ENCODE measurements around the gene PMEL. TPM values are rescaled to one million over a fixed set of nuclear protein-coding genes. Genes with fewer than 3 reads are reported as not detected.

Gene PMEL
- total RNA-seq, 1 donor, result 0.27 TPM

DNA sequence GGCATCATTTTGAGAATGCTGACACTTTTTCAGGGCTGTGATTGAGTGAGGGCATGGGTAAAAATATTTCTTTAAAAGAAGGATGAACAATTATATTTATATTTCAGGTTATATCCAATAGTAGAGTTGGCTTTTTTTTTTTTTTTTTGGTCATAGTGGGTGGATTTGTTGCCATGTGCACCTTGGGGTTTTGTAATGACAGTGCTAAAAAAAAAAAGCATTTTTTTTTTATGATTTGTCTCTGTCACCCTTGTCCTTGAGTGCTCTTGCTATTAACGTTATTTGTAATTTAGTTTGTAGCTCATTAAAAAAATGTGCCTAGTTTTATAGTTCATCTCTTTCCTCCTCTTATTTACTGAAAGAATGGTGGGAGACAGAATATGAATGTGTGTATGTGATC, 6.6 kb upstream of the PMEL start:
- TF ChIP-seq, protein P1, sequence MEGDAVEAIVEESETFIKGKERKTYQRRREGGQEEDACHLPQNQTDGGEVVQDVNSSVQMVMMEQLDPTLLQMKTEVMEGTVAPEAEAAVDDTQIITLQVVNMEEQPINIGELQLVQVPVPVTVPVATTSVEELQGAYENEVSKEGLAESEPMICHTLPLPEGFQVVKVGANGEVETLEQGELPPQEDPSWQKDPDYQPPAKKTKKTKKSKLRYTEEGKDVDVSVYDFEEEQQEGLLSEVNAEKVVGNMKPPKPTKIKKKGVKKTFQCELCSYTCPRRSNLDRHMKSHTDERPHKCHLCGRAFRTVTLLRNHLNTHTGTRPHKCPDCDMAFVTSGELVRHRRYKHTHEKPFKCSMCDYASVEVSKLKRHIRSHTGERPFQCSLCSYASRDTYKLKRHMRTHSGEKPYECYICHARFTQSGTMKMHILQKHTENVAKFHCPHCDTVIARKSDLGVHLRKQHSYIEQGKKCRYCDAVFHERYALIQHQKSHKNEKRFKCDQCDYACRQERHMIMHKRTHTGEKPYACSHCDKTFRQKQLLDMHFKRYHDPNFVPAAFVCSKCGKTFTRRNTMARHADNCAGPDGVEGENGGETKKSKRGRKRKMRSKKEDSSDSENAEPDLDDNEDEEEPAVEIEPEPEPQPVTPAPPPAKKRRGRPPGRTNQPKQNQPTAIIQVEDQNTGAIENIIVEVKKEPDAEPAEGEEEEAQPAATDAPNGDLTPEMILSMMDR (IDR thresholded peaks at IDR 0.05; ENCODE audit: insufficient read depth, low read length), result no peak
- DNase-seq (ENCODE audit: low read depth), result no peak
- peak overlapping the region; percentile 89 for H3K4me3 ChIP-seq (ENCODE audit: low read depth, low read length)

DNA sequence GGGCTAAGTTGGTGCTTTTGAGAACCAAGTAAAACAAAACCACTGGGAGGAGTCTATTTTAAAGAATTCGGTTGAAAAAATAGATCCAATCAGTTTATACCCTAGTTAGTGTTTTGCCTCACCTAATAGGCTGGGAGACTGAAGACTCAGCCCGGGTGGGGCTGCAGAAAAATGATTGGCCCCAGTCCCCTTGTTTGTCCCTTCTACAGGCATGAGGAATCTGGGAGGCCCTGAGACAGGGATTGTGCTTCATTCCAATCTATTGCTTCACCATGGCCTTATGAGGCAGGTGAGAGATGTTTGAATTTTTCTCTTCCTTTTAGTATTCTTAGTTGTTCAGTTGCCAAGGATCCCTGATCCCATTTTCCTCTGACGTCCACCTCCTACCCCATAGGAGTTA, 6.2 kb upstream of the PMEL start:
- TF ChIP-seq, protein P1 (IDR thresholded peaks at IDR 0.05; ENCODE audit: insufficient read depth, low read length), result no peak
- peak overlapping the region; percentile 89 for H3K4me3 ChIP-seq (ENCODE audit: low read depth, low read length)
- DNase-seq (ENCODE audit: low read depth), result peak; percentile 79

DNA sequence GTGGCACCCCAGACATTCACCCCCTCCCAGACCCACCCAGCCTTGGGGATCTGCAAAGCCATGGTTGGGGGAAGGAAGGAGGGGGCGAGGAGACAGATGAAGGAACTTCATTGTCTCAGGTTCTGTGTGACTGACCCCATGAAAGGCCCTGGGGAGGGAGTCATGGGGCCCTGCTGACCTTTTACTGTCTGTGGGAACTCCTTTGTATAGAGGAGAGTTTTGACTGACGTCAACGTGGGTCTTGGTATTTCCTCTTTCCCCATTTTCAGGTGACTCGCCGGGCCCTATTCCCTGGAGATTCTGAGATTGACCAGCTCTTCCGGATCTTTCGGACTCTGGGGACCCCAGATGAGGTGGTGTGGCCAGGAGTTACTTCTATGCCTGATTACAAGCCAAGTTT, 4.9 kb upstream of the PMEL start:
- TF ChIP-seq, protein P1 (IDR thresholded peaks at IDR 0.05; ENCODE audit: insufficient read depth, low read length), result no peak
- no peak overlapping the region for H3K4me3 ChIP-seq (ENCODE audit: low read depth, low read length)
- DNase-seq (ENCODE audit: low read depth), result peak; percentile 41

DNA sequence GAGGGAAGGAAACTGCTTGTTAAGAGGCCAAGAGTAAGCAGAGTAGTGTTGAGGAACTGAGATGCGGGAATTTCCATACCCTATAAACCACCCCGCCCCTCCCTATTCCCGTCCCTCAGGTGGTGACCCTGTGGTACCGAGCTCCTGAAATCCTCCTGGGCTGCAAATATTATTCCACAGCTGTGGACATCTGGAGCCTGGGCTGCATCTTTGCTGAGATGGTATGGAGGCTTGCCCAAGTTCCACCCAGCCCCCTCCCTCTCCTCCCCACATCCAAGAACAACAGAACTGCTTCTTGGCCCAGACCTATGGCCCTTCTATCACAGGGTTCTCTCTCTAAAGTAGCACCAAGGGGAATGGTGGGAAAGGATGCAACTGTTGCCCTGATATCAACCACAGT, 3.5 kb upstream of the PMEL start:
- TF ChIP-seq, protein P1 (IDR thresholded peaks at IDR 0.05; ENCODE audit: insufficient read depth, low read length), result no peak

DNA sequence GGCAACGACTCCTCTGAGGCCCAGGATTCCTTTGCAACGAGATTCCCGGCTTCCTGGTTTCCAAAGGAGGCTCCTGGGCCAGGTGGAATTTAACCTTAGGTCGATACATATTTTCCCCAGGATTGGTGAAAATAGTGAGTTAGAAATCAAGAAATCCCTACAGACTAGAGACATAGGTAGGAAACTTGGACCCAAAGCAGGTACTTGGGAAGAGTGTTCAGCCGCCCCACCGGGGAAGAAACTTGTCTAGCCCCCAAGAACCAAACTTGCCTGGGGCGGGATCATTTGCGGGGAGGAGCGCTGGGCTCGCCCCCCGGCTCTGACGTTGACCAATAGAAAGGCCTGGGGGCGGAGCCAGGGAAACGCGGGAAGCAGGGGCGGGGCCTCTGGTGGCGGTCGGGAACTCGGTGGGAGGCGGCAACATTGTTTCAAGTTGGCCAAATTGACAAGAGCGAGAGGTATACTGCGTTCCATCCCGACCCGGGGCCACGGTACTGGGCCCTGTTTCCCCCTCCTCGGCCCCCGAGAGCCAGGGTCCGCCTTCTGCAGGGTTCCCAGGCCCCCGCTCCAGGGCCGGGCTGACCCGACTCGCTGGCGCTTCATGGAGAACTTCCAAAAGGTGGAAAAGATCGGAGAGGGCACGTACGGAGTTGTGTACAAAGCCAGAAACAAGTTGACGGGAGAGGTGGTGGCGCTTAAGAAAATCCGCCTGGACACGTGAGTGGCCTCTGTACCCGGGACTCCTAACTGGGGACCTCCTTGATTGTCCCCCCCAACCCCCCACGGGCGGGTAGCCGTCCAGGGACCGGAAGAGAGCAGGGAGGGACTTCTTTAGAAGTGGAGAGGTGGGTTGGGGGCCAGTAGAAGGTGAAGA, 803 bp upstream of the PMEL start, which contains the start of gene CDK2:
Gene CDK2 (plus strand): TSS at position 423 of the 874 bp plus-strand sequence. CDS start 179 bp downstream, at position 602.
- TF ChIP-seq, protein P1 (IDR thresholded peaks at IDR 0.05; ENCODE audit: insufficient read depth, low read length), result no peak
- peak within 1 kb of the TSS; percentile 85 for H3K4me3 ChIP-seq (ENCODE audit: low read depth, low read length)
- peak; percentile 65 for DNase-seq (ENCODE audit: low read depth)

More for the DNA sequence above, 3.5 kb upstream of the PMEL start:
- peak; percentile 31 for DNase-seq (ENCODE audit: low read depth)
- no peak overlapping the region for H3K4me3 ChIP-seq (ENCODE audit: low read depth, low read length)

DNA sequence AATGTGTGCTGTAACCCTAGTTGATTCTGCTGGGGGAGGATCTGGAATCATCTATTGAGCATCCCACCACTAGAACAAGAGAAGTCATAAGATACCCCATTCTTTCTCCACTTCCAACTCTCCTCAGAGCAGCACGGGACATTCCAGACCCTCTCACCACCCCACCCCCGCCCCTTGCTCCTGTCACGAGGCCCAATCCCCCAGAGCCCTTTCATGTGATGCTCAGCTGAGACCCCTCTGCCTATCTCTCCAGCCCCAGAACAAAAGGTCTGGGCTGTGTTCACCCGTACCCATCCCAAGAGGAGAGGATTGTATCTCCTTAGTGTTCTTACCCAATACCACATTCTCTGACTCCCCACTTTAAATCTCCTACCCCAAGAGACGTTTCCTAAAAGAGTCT, 602 bp downstream of the PMEL start:
- DNase-seq (ENCODE audit: low read depth), result no peak
- TF ChIP-seq, protein P1 (IDR thresholded peaks at IDR 0.05; ENCODE audit: insufficient read depth, low read length), result no peak
- H3K4me3 ChIP-seq (ENCODE audit: low read depth, low read length), result no peak overlapping the region

All from fibroblast of the aortic adventitia (primary cell).